PC-9 (cell line): Measurements from ENCODE around the gene PTPN21.

Experiments
- EZH2 ChIP-seq: fragments of 200-600 bp; sonication (generic); IDR thresholded peaks from 2 replicates; pipeline ENCODE4 v1.8.0; 2017; ENCODE audit warnings: antibody characterized with exemption, low read depth
- TF ChIP-seq, protein P1 (sequence below): fragments of 200-600 bp; sonication (generic); conservative IDR thresholded peaks from 2 replicates; pipeline ENCODE4 v1.6.1; 2017; ENCODE audit warnings: mixed run types, antibody characterized with exemption, mild to moderate bottlenecking, moderate library complexity

DNA sequence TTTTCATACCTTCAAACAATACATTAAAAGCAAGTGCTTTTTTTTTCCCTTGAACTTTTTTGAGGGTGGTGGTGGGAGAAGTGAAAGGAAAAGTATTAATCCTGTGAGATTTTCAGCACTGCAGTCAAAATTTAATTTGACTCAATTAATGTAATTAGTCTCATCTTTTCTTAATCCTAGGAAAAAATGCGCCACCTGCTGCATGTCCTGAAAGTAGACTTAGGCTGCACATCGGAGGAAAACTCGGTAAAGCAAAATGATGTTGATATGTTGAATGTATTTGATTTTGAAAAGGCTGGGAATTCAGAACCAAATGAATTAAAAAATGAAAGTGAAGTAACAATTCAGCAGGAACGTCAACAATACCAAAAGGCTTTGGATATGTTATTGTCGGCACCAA, 117.1 kb downstream of the PTPN21 start:
- TF ChIP-seq, protein P1, sequence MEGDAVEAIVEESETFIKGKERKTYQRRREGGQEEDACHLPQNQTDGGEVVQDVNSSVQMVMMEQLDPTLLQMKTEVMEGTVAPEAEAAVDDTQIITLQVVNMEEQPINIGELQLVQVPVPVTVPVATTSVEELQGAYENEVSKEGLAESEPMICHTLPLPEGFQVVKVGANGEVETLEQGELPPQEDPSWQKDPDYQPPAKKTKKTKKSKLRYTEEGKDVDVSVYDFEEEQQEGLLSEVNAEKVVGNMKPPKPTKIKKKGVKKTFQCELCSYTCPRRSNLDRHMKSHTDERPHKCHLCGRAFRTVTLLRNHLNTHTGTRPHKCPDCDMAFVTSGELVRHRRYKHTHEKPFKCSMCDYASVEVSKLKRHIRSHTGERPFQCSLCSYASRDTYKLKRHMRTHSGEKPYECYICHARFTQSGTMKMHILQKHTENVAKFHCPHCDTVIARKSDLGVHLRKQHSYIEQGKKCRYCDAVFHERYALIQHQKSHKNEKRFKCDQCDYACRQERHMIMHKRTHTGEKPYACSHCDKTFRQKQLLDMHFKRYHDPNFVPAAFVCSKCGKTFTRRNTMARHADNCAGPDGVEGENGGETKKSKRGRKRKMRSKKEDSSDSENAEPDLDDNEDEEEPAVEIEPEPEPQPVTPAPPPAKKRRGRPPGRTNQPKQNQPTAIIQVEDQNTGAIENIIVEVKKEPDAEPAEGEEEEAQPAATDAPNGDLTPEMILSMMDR: 0 out of 2 replicates have a peak, but pooled peaks have one; percentile 37
- no peak for TF ChIP-seq EZH2
